ENCODE data around the gene PKN1.

Gene PKN1

GRCh38 chr19:14419106-14419813, 13.8 kb upstream of the PKN1 start, which contains the start of gene DDX39A:
DDX39A (minus strand) TSS chr19:14419341; CDS start chr19:14413220, 6,121 bp downstream.
- H3K27me3 ChIP-seq (ENCODE audit: insufficient read depth, poor library complexity, severe bottlenecking) = no peaks in the 10 kb centered on the region
- TF ChIP-seq POLR2AphosphoS5 (IDR thresholded peaks at IDR 0.05; ENCODE audit: low read depth) (peak; percentile 88), REST (IDR thresholded peaks at IDR 0.05; ENCODE audit: insufficient replicate concordance, low read depth) (peak; percentile 10)
- TF ChIP-seq, protein P1, sequence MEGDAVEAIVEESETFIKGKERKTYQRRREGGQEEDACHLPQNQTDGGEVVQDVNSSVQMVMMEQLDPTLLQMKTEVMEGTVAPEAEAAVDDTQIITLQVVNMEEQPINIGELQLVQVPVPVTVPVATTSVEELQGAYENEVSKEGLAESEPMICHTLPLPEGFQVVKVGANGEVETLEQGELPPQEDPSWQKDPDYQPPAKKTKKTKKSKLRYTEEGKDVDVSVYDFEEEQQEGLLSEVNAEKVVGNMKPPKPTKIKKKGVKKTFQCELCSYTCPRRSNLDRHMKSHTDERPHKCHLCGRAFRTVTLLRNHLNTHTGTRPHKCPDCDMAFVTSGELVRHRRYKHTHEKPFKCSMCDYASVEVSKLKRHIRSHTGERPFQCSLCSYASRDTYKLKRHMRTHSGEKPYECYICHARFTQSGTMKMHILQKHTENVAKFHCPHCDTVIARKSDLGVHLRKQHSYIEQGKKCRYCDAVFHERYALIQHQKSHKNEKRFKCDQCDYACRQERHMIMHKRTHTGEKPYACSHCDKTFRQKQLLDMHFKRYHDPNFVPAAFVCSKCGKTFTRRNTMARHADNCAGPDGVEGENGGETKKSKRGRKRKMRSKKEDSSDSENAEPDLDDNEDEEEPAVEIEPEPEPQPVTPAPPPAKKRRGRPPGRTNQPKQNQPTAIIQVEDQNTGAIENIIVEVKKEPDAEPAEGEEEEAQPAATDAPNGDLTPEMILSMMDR (IDR thresholded peaks at IDR 0.05; ENCODE audit: insufficient read depth, low read length) = no peak
- H3K27ac ChIP-seq (replicated peaks) = peak within 1 kb of the TSS; percentile 95
- peak; percentile 99 to 100 for DNase-seq (ENCODE audit: low read depth in 1 of 2, low spot score in 1 of 2)
- peak within 1 kb of the TSS; percentile 83 for H3K4me3 ChIP-seq (replicated peaks; ENCODE audit: insufficient read depth, low read length)

DNA sequence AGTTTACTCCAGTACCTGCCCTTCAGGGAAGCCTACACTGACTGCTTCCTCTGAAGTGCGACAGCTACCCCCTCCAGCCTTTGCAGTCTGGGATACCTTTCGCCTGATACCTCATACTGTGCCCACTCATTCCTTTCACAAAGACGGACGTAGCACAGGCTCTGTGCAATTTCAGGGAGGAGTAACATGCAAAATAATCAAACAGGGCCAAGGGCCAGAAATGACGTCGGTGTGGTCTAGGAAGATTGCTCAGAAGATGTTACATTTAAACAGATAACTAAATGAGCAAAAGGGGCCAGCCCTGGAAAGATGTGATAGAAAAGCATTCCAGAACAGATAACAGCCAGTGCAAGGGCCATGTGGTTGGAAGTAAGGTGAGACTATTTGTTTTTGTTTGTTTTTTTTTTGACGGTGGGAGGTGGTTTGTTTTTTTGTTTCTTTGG, 7.4 kb upstream of the PKN1 start:
- H3K27ac ChIP-seq (replicated peaks) = no peak overlapping the region
- no peak for DNase-seq (ENCODE audit: low read depth in 1 of 2, low spot score in 1 of 2)
- no peak overlapping the region for H3K4me3 ChIP-seq (replicated peaks; ENCODE audit: insufficient read depth, low read length)
- no peaks in the 10 kb centered on the region for H3K27me3 ChIP-seq (ENCODE audit: insufficient read depth, poor library complexity, severe bottlenecking)
- no peak for TF ChIP-seq REST (IDR thresholded peaks at IDR 0.05; ENCODE audit: insufficient replicate concordance, low read depth)
- no peak for TF ChIP-seq GABPA (IDR thresholded peaks at IDR 0.05; ENCODE audit: low read depth)
- no peak for TF ChIP-seq SPI1 (IDR thresholded peaks at IDR 0.05; ENCODE audit: borderline replicate concordance, low read depth)
- no peak for TF ChIP-seq POLR2AphosphoS5 (IDR thresholded peaks at IDR 0.05; ENCODE audit: low read depth)
- TF ChIP-seq, protein P1 (IDR thresholded peaks at IDR 0.05; ENCODE audit: insufficient read depth, low read length) = no peak

- no peak overlapping the region for H3K4me3 ChIP-seq (replicated peaks; ENCODE audit: insufficient read depth, low read length)
- H3K27ac ChIP-seq (replicated peaks) = no peak overlapping the region
- no peak for DNase-seq (ENCODE audit: low read depth in 1 of 2, low spot score in 1 of 2)
- no peaks in the 10 kb centered on the region for H3K27me3 ChIP-seq (ENCODE audit: insufficient read depth, poor library complexity, severe bottlenecking)
- TF ChIP-seq POLR2AphosphoS5 (IDR thresholded peaks at IDR 0.05; ENCODE audit: low read depth) = no peak
- TF ChIP-seq REST (IDR thresholded peaks at IDR 0.05; ENCODE audit: insufficient replicate concordance, low read depth) = no peak
- TF ChIP-seq GABPA (IDR thresholded peaks at IDR 0.05; ENCODE audit: low read depth) = no peak
- no peak for TF ChIP-seq SPI1 (IDR thresholded peaks at IDR 0.05; ENCODE audit: borderline replicate concordance, low read depth)
- TF ChIP-seq, protein P1 (IDR thresholded peaks at IDR 0.05; ENCODE audit: insufficient read depth, low read length) = no peak
Observed at GRCh38 chr19:14427461-14427860, 5.6 kb upstream of the PKN1 start.

Measured in HL-60 (cell line).